ENCODE results near the gene PPHLN1.
"Not testable (repeated sequence)": the region's sequence is repeated elsewhere in the genome, so short reads cannot be mapped to it uniquely, and the experiment has no call there.

Gene PPHLN1

DNA sequence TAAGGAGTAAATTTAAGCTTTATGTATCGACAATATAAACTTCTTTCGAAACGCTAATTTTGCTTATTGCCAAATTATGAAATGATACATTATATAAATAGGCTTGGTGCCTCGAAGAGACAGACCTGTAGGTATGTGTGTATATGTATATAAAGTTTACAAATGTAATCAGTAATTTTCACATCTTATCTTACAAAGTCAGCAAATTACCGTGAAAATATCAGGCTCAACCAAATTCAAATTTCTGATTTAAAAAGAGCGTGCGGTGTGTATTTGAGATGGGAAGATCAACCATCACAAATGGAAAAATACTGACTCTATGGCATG lies 678 bp upstream of the PPHLN1 start:
- peak overlapping the region; percentile 91 for H3K9ac ChIP-seq (ENCODE audit: low read depth, low read length)
- peak overlapping the region; percentile 93 for H3K4me3 ChIP-seq (ENCODE audit: low read depth, low read length)
- no peaks in the 10 kb centered on the region for H3K4me1 ChIP-seq (ENCODE audit: control insufficient read depth, insufficient read depth, low read length)
- no peaks in the 10 kb centered on the region for H3K36me3 ChIP-seq (ENCODE audit: control insufficient read depth, insufficient read depth, low read length)
- no peaks in the 10 kb centered on the region for H3K9me3 ChIP-seq (ENCODE audit: control insufficient read depth, insufficient read depth, low read length)
- no peaks in the 10 kb centered on the region for H3K27me3 ChIP-seq (ENCODE audit: control insufficient read depth, insufficient read depth, low read length)

- Histone ChIP-seq H3K9me3 (ENCODE audit: control insufficient read depth, insufficient read depth, low read length) (no peaks in the 10 kb centered on the region), H3K36me3 (ENCODE audit: control insufficient read depth, insufficient read depth, low read length) (no peaks in the 10 kb centered on the region), H3K27me3 (ENCODE audit: control insufficient read depth, insufficient read depth, low read length) (no peaks in the 10 kb centered on the region), H3K4me1 (ENCODE audit: control insufficient read depth, insufficient read depth, low read length) (peaks cover 3% of the 10 kb centered on the region), H3K4me3 (ENCODE audit: low read depth, low read length) (peak overlapping the region; percentile 93), H3K9ac (ENCODE audit: low read depth, low read length) (peak overlapping the region; percentile 91)
Measured at GRCh38 chr12:42326541-42327226, 717 bp downstream of the PPHLN1 start.

DNA sequence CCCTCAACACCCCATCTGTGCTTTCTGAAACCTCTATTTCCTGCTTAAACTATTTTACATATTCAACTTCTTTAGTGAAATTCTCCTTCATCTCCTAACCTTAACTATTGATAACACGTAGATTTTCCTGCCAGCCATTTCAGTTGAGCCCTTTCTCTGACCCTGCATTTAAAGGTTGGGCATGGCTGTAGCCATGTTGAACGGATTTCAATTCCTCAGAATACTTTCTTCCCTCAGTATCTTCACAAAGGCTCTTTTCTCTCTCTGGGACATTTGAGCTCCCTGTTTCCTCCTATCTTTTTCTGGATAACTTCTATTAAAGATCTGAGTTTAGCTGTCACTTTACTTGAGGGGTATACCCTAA lies 1.2 kb downstream of the PPHLN1 start:
- Histone ChIP-seq H3K4me1 (ENCODE audit: control insufficient read depth, insufficient read depth, low read length) (peaks cover 3% of the 10 kb centered on the region), H3K4me3 (ENCODE audit: low read depth, low read length) (peak overlapping the region; percentile 93), H3K36me3 (ENCODE audit: control insufficient read depth, insufficient read depth, low read length) (no peaks in the 10 kb centered on the region), H3K9ac (ENCODE audit: low read depth, low read length) (no peak overlapping the region), H3K9me3 (ENCODE audit: control insufficient read depth, insufficient read depth, low read length) (no peaks in the 10 kb centered on the region), H3K27me3 (ENCODE audit: control insufficient read depth, insufficient read depth, low read length) (no peaks in the 10 kb centered on the region)

DNA sequence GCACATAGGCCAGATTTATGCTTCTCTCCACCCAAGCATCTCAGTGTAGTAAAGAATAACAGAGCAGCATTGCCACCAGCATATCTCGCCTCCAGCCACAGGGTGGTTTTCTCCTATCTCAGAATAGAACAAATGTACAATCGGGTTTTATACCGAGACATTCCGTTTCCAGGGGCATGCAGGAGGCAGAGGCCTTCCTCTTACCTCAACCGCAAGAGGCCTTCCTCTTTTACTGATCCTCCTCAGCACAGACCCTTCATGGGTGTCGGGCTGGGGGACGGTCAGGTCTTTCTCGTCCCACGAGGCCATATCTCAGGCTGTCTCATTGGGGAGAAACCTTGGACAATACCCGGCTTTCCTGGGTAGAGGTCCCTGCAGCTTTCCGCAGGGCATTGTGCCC lies 4.1 kb downstream of the PPHLN1 start:
- H3K4me1 ChIP-seq (ENCODE audit: control insufficient read depth, insufficient read depth, low read length), result peaks cover 12% of the 10 kb centered on the region

GRCh38 chr12:42332301-42333285 lies 6.6 kb downstream of the PPHLN1 start:
- Histone ChIP-seq H3K4me3 (ENCODE audit: low read depth, low read length) (no peak overlapping the region), H3K27me3 (ENCODE audit: control insufficient read depth, insufficient read depth, low read length) (no peaks in the 10 kb centered on the region), H3K36me3 (ENCODE audit: control insufficient read depth, insufficient read depth, low read length) (peaks cover 7% of the 10 kb centered on the region), H3K9ac (ENCODE audit: low read depth, low read length) (no peak overlapping the region), H3K9me3 (ENCODE audit: control insufficient read depth, insufficient read depth, low read length) (no peaks in the 10 kb centered on the region), H3K4me1 (ENCODE audit: control insufficient read depth, insufficient read depth, low read length) (peaks cover 12% of the 10 kb centered on the region)

More for the DNA sequence above, 4.1 kb downstream of the PPHLN1 start:
- H3K4me3 ChIP-seq (ENCODE audit: low read depth, low read length); H3K9me3 ChIP-seq (ENCODE audit: control insufficient read depth, insufficient read depth, low read length); H3K27me3 ChIP-seq (ENCODE audit: control insufficient read depth, insufficient read depth, low read length); H3K36me3 ChIP-seq (ENCODE audit: control insufficient read depth, insufficient read depth, low read length); H3K9ac ChIP-seq (ENCODE audit: low read depth, low read length): not testable (repeated sequence)

GRCh38 chr12:42336286-42336685 lies 10.3 kb downstream of the PPHLN1 start:
- Histone ChIP-seq H3K36me3 (ENCODE audit: control insufficient read depth, insufficient read depth, low read length) (peaks cover 7% of the 10 kb centered on the region), H3K9ac (ENCODE audit: low read depth, low read length) (no peak overlapping the region), H3K9me3 (ENCODE audit: control insufficient read depth, insufficient read depth, low read length) (no peaks in the 10 kb centered on the region), H3K4me1 (ENCODE audit: control insufficient read depth, insufficient read depth, low read length) (peaks cover 10% of the 10 kb centered on the region), H3K27me3 (ENCODE audit: control insufficient read depth, insufficient read depth, low read length) (no peaks in the 10 kb centered on the region), H3K4me3 (ENCODE audit: low read depth, low read length) (no peak overlapping the region)

GRCh38 chr12:42338280-42338679 lies 12.3 kb downstream of the PPHLN1 start:
- Histone ChIP-seq H3K4me3 (ENCODE audit: low read depth, low read length) (no peak overlapping the region), H3K36me3 (ENCODE audit: control insufficient read depth, insufficient read depth, low read length) (peaks cover 7% of the 10 kb centered on the region), H3K9me3 (ENCODE audit: control insufficient read depth, insufficient read depth, low read length) (no peaks in the 10 kb centered on the region), H3K4me1 (ENCODE audit: control insufficient read depth, insufficient read depth, low read length) (peaks cover 9% of the 10 kb centered on the region), H3K9ac (ENCODE audit: low read depth, low read length) (no peak overlapping the region), H3K27me3 (ENCODE audit: control insufficient read depth, insufficient read depth, low read length) (no peaks in the 10 kb centered on the region)

GRCh38 chr12:42342028-42342427 lies 16.1 kb downstream of the PPHLN1 start:
- Histone ChIP-seq H3K9ac (ENCODE audit: low read depth, low read length) (no peak overlapping the region), H3K9me3 (ENCODE audit: control insufficient read depth, insufficient read depth, low read length) (no peaks in the 10 kb centered on the region), H3K4me3 (ENCODE audit: low read depth, low read length) (no peak overlapping the region), H3K27me3 (ENCODE audit: control insufficient read depth, insufficient read depth, low read length) (no peaks in the 10 kb centered on the region), H3K4me1 (ENCODE audit: control insufficient read depth, insufficient read depth, low read length) (no peaks in the 10 kb centered on the region), H3K36me3 (ENCODE audit: control insufficient read depth, insufficient read depth, low read length) (no peaks in the 10 kb centered on the region)

DNA sequence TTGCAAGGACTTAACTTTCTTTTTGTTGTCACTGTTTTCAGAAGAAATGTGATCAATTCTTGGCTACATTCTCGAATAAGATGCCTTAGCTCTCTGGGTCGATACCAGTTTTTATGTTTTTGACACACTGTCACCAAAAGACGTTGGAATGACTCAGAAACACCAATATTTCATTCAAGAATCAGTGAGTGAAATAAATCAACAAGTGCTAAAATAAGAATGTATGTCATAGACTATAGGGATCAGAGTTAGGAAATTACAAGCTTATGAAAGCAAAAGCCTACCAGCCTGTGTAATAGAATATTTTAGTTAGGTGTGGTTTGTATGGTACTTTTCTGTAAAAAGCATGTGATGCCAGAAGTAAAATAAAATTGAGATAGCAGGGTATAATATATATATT lies 17.8 kb downstream of the PPHLN1 start:
- Histone ChIP-seq H3K4me3 (ENCODE audit: low read depth, low read length) (no peak overlapping the region), H3K36me3 (ENCODE audit: control insufficient read depth, insufficient read depth, low read length) (no peaks in the 10 kb centered on the region), H3K9ac (ENCODE audit: low read depth, low read length) (no peak overlapping the region), H3K27me3 (ENCODE audit: control insufficient read depth, insufficient read depth, low read length) (no peaks in the 10 kb centered on the region), H3K9me3 (ENCODE audit: control insufficient read depth, insufficient read depth, low read length) (no peaks in the 10 kb centered on the region), H3K4me1 (ENCODE audit: control insufficient read depth, insufficient read depth, low read length) (peaks cover 4% of the 10 kb centered on the region)

GRCh38 chr12:42346403-42347002 lies 20.5 kb downstream of the PPHLN1 start:
- Histone ChIP-seq H3K9ac (ENCODE audit: low read depth, low read length) (no peak overlapping the region), H3K4me1 (ENCODE audit: control insufficient read depth, insufficient read depth, low read length) (peaks cover 4% of the 10 kb centered on the region), H3K4me3 (ENCODE audit: low read depth, low read length) (no peak overlapping the region), H3K27me3 (ENCODE audit: control insufficient read depth, insufficient read depth, low read length) (no peaks in the 10 kb centered on the region), H3K9me3 (ENCODE audit: control insufficient read depth, insufficient read depth, low read length) (no peaks in the 10 kb centered on the region), H3K36me3 (ENCODE audit: control insufficient read depth, insufficient read depth, low read length) (no peaks in the 10 kb centered on the region)

DNA sequence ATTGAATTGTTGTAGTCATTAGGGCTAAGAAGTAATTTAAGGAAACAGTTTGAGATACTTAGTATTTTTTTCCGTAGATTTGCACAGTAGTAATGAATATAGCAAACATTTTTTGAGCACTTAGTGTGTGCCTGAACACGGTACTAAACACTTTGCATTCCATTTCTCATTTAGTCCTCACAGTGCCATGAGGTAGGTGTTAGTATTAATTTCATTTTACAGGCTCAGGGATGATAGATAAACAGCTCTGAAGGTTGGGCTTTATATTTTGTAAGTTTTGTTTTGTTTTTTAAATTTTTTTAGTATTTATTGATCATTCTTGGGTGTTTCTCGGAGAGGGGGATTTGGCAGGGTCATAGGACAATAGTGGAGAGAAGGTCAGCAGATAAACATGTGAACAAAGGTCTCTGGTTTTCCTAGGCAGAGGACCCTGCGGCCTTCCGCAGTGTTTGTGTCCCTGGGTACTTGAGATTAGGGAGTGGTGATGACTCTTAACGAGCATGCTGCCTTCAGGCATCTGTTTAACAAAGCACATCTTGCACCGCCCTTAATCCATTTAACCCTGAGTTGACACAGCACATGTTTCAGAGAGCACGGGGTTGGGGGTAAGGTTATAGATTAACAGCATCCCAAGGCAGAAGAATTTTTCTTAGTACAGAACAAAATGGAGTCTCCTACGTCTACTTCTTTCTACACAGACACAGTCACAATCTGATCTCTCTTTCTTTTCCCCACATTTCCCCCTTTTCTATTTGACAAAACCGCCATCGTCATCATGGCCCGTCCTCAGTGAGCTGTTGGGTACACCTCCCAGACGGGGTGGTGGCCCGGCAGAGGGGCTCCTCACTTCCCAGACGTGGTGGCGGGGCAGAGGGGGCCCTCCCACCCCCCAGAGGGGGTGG lies 23.4 kb downstream of the PPHLN1 start:
- not testable (repeated sequence) for H3K9ac ChIP-seq (ENCODE audit: low read depth, low read length); H3K9me3 ChIP-seq (ENCODE audit: control insufficient read depth, insufficient read depth, low read length); H3K27me3 ChIP-seq (ENCODE audit: control insufficient read depth, insufficient read depth, low read length); H3K4me3 ChIP-seq (ENCODE audit: low read depth, low read length); H3K4me1 ChIP-seq (ENCODE audit: control insufficient read depth, insufficient read depth, low read length); H3K36me3 ChIP-seq (ENCODE audit: control insufficient read depth, insufficient read depth, low read length)

Data from iPS-15b (cell line).